ENCODE measurements around the gene CA10.

Gene CA10

DNA sequence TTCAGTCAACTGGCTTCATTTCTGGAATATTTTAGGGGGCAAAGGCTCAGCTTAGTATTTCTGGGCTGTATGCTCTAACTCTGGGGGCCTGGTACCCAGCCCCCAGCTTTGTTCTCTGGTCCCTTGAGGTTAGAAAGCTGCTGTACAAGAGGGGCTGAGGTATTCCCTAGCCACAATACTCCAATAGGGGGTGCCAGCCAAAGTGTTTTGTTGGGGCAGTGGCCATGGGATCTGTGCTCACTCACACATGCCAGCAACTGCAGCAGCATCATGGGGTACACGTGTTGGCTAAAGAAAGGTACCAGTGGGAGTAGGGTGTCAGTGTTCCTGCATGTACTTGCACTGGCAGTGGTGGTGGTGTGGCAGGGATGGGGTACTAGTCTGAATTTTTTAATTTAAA, 257.3 kb downstream of the CA10 start:
- H3K27ac ChIP-seq (ENCODE audit: low read depth, low read length) = no peak overlapping the region
- H3K79me2 ChIP-seq (ENCODE audit: insufficient read depth, low read length) = no peaks in the 10 kb centered on the region
- H2AFZ ChIP-seq (ENCODE audit: low read depth, low read length, severe bottlenecking) = no peak overlapping the region
- no peak for TF ChIP-seq CTCF (IDR thresholded peaks at IDR 0.05; ENCODE audit: insufficient read depth, low read length, poor library complexity, severe bottlenecking)
- no peak for TF ChIP-seq EZH2phosphoT487 (conservative IDR thresholded peaks at IDR 0.05; ENCODE audit: low read length)
- no peak overlapping the region for H3K9ac ChIP-seq (ENCODE audit: low read length)
- no peaks in the 10 kb centered on the region for H3F3A ChIP-seq (ENCODE audit: insufficient read depth)
- no peaks in the 10 kb centered on the region for H4K20me1 ChIP-seq (ENCODE audit: low read depth, low read length)
- H3K9me3 ChIP-seq (ENCODE audit: insufficient read depth, low read length) = no peaks in the 10 kb centered on the region
- H3K4me3 ChIP-seq (ENCODE audit: insufficient read depth, low read length, poor library complexity, severe bottlenecking) = no peak overlapping the region
- no peaks in the 10 kb centered on the region for H3K9me2 ChIP-seq (replicated peaks; ENCODE audit: insufficient read depth, low read length)
- H3K27me3 ChIP-seq (ENCODE audit: low read length) = no peaks in the 10 kb centered on the region
- H3K4me2 ChIP-seq (ENCODE audit: low read depth, low read length, poor library complexity, severe bottlenecking) = no peak overlapping the region
- H3K36me3 ChIP-seq (ENCODE audit: low read length) = no peaks in the 10 kb centered on the region

DNA sequence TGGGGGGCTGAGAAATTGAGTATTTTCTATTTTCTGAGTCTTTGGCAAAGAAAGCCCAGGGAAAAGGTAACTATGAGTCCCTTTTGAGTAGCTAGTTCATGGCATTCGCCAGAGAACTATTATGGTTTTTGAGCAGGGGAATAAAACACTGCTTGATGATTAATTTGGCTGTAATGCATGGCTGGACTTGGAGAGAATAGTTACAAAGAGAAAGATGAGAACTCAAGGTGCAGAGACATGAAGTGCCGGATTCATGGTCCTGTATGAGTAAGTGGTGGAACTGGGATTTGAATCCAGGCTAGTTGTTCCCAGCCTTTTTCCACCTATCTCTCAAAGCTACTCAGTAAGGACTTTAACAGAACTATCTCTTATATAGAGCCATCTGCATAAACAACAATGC, 266.6 kb downstream of the CA10 start:
- no peaks in the 10 kb centered on the region for H3K9me3 ChIP-seq (ENCODE audit: insufficient read depth, low read length)
- no peak overlapping the region for H3K4me2 ChIP-seq (ENCODE audit: low read depth, low read length, poor library complexity, severe bottlenecking)
- no peaks in the 10 kb centered on the region for H3K9me2 ChIP-seq (replicated peaks; ENCODE audit: insufficient read depth, low read length)
- no peaks in the 10 kb centered on the region for H3K36me3 ChIP-seq (ENCODE audit: low read length)
- no peaks in the 10 kb centered on the region for H3F3A ChIP-seq (ENCODE audit: insufficient read depth)
- H3K27ac ChIP-seq (ENCODE audit: low read depth, low read length) = no peak overlapping the region
- no peak overlapping the region for H3K4me3 ChIP-seq (ENCODE audit: insufficient read depth, low read length, poor library complexity, severe bottlenecking)
- no peaks in the 10 kb centered on the region for H4K20me1 ChIP-seq (ENCODE audit: low read depth, low read length)
- no peaks in the 10 kb centered on the region for H3K79me2 ChIP-seq (ENCODE audit: insufficient read depth, low read length)
- no peak overlapping the region for H3K9ac ChIP-seq (ENCODE audit: low read length)
- H3K27me3 ChIP-seq (ENCODE audit: low read length) = no peaks in the 10 kb centered on the region
- TF ChIP-seq CTCF (IDR thresholded peaks at IDR 0.05; ENCODE audit: insufficient read depth, low read length, poor library complexity, severe bottlenecking) = no peak
- H2AFZ ChIP-seq (ENCODE audit: low read depth, low read length, severe bottlenecking) = no peak overlapping the region

DNA sequence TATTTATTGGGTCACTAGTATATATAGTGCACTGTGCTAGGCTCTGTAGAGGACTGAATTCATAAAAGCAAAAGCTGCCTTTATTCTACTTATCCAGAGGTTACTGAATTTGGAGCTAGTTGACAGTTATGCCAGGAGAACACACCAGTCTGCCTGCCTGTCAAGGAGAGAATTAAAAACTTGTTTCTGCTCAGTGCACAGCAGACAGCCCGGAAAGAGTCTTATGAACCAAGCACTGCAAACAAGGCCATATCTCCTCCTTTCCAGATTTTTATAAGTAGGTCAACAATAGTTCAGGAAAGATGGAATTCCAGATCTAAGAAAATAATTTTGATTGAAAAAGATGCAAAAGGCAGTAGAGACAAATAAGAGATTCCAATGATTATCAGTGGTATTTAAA, 267.8 kb downstream of the CA10 start:
- H3K79me2 ChIP-seq (ENCODE audit: insufficient read depth, low read length) = no peaks in the 10 kb centered on the region
- H2AFZ ChIP-seq (ENCODE audit: low read depth, low read length, severe bottlenecking) = no peak overlapping the region
- H3K9me2 ChIP-seq (replicated peaks; ENCODE audit: insufficient read depth, low read length) = no peaks in the 10 kb centered on the region
- H3K9me3 ChIP-seq (ENCODE audit: insufficient read depth, low read length) = no peaks in the 10 kb centered on the region
- no peak for TF ChIP-seq CTCF (IDR thresholded peaks at IDR 0.05; ENCODE audit: insufficient read depth, low read length, poor library complexity, severe bottlenecking)
- no peak for TF ChIP-seq EZH2phosphoT487 (conservative IDR thresholded peaks at IDR 0.05; ENCODE audit: low read length)
- no peak overlapping the region for H3K4me2 ChIP-seq (ENCODE audit: low read depth, low read length, poor library complexity, severe bottlenecking)
- no peaks in the 10 kb centered on the region for H3F3A ChIP-seq (ENCODE audit: insufficient read depth)
- no peaks in the 10 kb centered on the region for H3K36me3 ChIP-seq (ENCODE audit: low read length)
- no peak overlapping the region for H3K9ac ChIP-seq (ENCODE audit: low read length)
- H3K27ac ChIP-seq (ENCODE audit: low read depth, low read length) = no peak overlapping the region
- H3K27me3 ChIP-seq (ENCODE audit: low read length) = no peaks in the 10 kb centered on the region
- H4K20me1 ChIP-seq (ENCODE audit: low read depth, low read length) = no peaks in the 10 kb centered on the region
- H3K4me3 ChIP-seq (ENCODE audit: insufficient read depth, low read length, poor library complexity, severe bottlenecking) = no peak overlapping the region

DNA sequence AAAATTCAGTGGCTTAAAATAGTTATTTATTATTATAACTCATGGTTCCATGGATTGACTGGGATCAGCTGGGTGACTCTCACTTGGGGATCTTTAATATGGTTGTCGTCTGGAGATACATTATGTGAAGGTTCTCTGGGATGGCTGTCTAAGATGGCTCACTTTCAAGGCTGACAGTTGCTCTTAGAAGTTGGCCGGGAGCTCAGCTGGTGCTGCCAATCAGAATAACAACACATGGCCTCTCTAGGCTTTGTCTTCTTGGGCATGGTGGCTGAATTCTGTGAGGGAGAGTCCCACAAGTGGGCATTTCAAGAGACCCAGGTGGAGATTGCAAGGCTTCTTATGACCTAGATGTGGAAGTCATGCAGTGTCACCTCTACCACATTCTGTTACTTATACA, 269.7 kb downstream of the CA10 start:
- no peaks in the 10 kb centered on the region for H3K9me3 ChIP-seq (ENCODE audit: insufficient read depth, low read length)
- no peak overlapping the region for H3K4me2 ChIP-seq (ENCODE audit: low read depth, low read length, poor library complexity, severe bottlenecking)
- no peak overlapping the region for H3K9ac ChIP-seq (ENCODE audit: low read length)
- no peak overlapping the region for H3K27ac ChIP-seq (ENCODE audit: low read depth, low read length)
- TF ChIP-seq EZH2phosphoT487 (conservative IDR thresholded peaks at IDR 0.05; ENCODE audit: low read length) = no peak
- TF ChIP-seq CTCF (IDR thresholded peaks at IDR 0.05; ENCODE audit: insufficient read depth, low read length, poor library complexity, severe bottlenecking) = no peak
- no peaks in the 10 kb centered on the region for H3K79me2 ChIP-seq (ENCODE audit: insufficient read depth, low read length)
- H3K9me2 ChIP-seq (replicated peaks; ENCODE audit: insufficient read depth, low read length) = no peaks in the 10 kb centered on the region
- no peaks in the 10 kb centered on the region for H4K20me1 ChIP-seq (ENCODE audit: low read depth, low read length)
- no peaks in the 10 kb centered on the region for H3K36me3 ChIP-seq (ENCODE audit: low read length)
- no peak overlapping the region for H3K4me3 ChIP-seq (ENCODE audit: insufficient read depth, low read length, poor library complexity, severe bottlenecking)
- no peak overlapping the region for H2AFZ ChIP-seq (ENCODE audit: low read depth, low read length, severe bottlenecking)
- H3F3A ChIP-seq (ENCODE audit: insufficient read depth) = no peaks in the 10 kb centered on the region
- H3K27me3 ChIP-seq (ENCODE audit: low read length) = no peaks in the 10 kb centered on the region

Measured in SU-DHL-6 (cell line).